ENCODE measurements around the gene SP6. TPM values are rescaled to one million over a fixed set of nuclear protein-coding genes. Genes with fewer than 3 reads are reported as not detected.

The SP6 gene
- total RNA-seq, 1 experiment from 2014 or later, result not detected

GRCh38 chr17:47806026-47806912, 44.7 kb downstream of the SP6 start:
- Histone ChIP-seq H3K36me3 (ENCODE audit: insufficient read depth, low read length) (no peaks in the 10 kb centered on the region), H3K9ac (ENCODE audit: low read length) (no peak overlapping the region), H3K4me1 (ENCODE audit: low read length) (peaks cover 11% of the 10 kb centered on the region), H3K4me3 (ENCODE audit: low read length) (no peak overlapping the region), H2AFZ (ENCODE audit: low read length) (no peak overlapping the region), H3K27ac (ENCODE audit: low read length) (no peak overlapping the region), H4K20me1 (ENCODE audit: insufficient read depth, low read depth, low read length) (no peaks in the 10 kb centered on the region; the same call in 1 of the 2 replicates), H3K9me2 (replicated peaks; ENCODE audit: insufficient read depth, low read length) (no peaks in the 10 kb centered on the region), H3K27me3 (ENCODE audit: low read length) (no peaks in the 10 kb centered on the region), H3K79me2 (ENCODE audit: low read length) (no peaks in the 10 kb centered on the region), H3K9me3 (ENCODE audit: low read length) (no peaks in the 10 kb centered on the region), H3K4me2 (ENCODE audit: low read depth, low read length, poor library complexity, severe bottlenecking) (no peak overlapping the region)
- no peak for DNase-seq

GRCh38 chr17:47804461-47804860, 46.5 kb downstream of the SP6 start:
- H3K9me3 ChIP-seq (ENCODE audit: low read length), result no peaks in the 10 kb centered on the region
- no peaks in the 10 kb centered on the region for H3K9me2 ChIP-seq (replicated peaks; ENCODE audit: insufficient read depth, low read length)
- H3K36me3 ChIP-seq (ENCODE audit: insufficient read depth, low read length), result no peaks in the 10 kb centered on the region
- no peaks in the 10 kb centered on the region for H3K27me3 ChIP-seq (ENCODE audit: low read length)
- H3K4me1 ChIP-seq (ENCODE audit: low read length), result peaks cover 25% of the 10 kb centered on the region
- no peak for DNase-seq
- H3K4me3 ChIP-seq (ENCODE audit: low read length), result no peak overlapping the region
- H3K4me2 ChIP-seq (ENCODE audit: low read depth, low read length, poor library complexity, severe bottlenecking), result no peak overlapping the region
- no peak overlapping the region for H3K27ac ChIP-seq (ENCODE audit: low read length)
- H4K20me1 ChIP-seq (ENCODE audit: insufficient read depth, low read depth, low read length), result no peaks in the 10 kb centered on the region; the same call in 1 of the 2 replicates
- no peaks in the 10 kb centered on the region for H3K79me2 ChIP-seq (ENCODE audit: low read length)
- H2AFZ ChIP-seq (ENCODE audit: low read length), result no peak overlapping the region
- no peak overlapping the region for H3K9ac ChIP-seq (ENCODE audit: low read length)

- no peak for DNase-seq
- Histone ChIP-seq H3K27ac (ENCODE audit: low read length) (no peak overlapping the region), H3K9me3 (ENCODE audit: low read length) (no peaks in the 10 kb centered on the region), H3K9ac (ENCODE audit: low read length) (no peak overlapping the region), H3K4me3 (ENCODE audit: low read length) (no peak overlapping the region), H3K36me3 (ENCODE audit: insufficient read depth, low read length) (no peaks in the 10 kb centered on the region), H3K4me1 (ENCODE audit: low read length) (peaks cover 25% of the 10 kb centered on the region), H3K4me2 (ENCODE audit: low read depth, low read length, poor library complexity, severe bottlenecking) (no peak overlapping the region), H3K9me2 (replicated peaks; ENCODE audit: insufficient read depth, low read length) (no peaks in the 10 kb centered on the region), H2AFZ (ENCODE audit: low read length) (no peak overlapping the region), H3K27me3 (ENCODE audit: low read length) (no peaks in the 10 kb centered on the region), H4K20me1 (ENCODE audit: insufficient read depth, low read depth, low read length) (no peaks in the 10 kb centered on the region; the same call in 1 of the 2 replicates), H3K79me2 (ENCODE audit: low read length) (no peaks in the 10 kb centered on the region)
These were observed 47.2 kb downstream of the SP6 start for GRCh38 chr17:47803751-47804150.

- no peaks in the 10 kb centered on the region for H3K9me2 ChIP-seq (replicated peaks; ENCODE audit: insufficient read depth, low read length)
These were observed 47.8 kb downstream of the SP6 start for GRCh38 chr17:47803201-47803600.

GRCh38 chr17:47802341-47803022, 48.5 kb downstream of the SP6 start:
- Histone ChIP-seq H3K4me1 (ENCODE audit: low read length) (peaks cover 25% of the 10 kb centered on the region), H3K27ac (ENCODE audit: low read length) (no peak overlapping the region), H3K4me2 (ENCODE audit: low read depth, low read length, poor library complexity, severe bottlenecking) (no peak overlapping the region), H3K36me3 (ENCODE audit: insufficient read depth, low read length) (no peaks in the 10 kb centered on the region), H3K27me3 (ENCODE audit: low read length) (no peaks in the 10 kb centered on the region), H3K4me3 (ENCODE audit: low read length) (no peak overlapping the region), H3K9ac (ENCODE audit: low read length) (no peak overlapping the region), H3K79me2 (ENCODE audit: low read length) (no peaks in the 10 kb centered on the region), H3K9me3 (ENCODE audit: low read length) (no peaks in the 10 kb centered on the region), H2AFZ (ENCODE audit: low read length) (no peak overlapping the region), H3K9me2 (replicated peaks; ENCODE audit: insufficient read depth, low read length) (no peaks in the 10 kb centered on the region), H4K20me1 (ENCODE audit: insufficient read depth, low read depth, low read length) (no peaks in the 10 kb centered on the region; the same call in 1 of the 2 replicates)
- DNase-seq, result peak; percentile 88

More at GRCh38 chr17:47803201-47803600, 47.8 kb downstream of the SP6 start:
- H3K4me2 ChIP-seq (ENCODE audit: low read depth, low read length, poor library complexity, severe bottlenecking), result no peak overlapping the region
- no peak overlapping the region for H2AFZ ChIP-seq (ENCODE audit: low read length)
- H3K9me3 ChIP-seq (ENCODE audit: low read length), result no peaks in the 10 kb centered on the region
- no peak overlapping the region for H3K27ac ChIP-seq (ENCODE audit: low read length)
- H3K27me3 ChIP-seq (ENCODE audit: low read length), result no peaks in the 10 kb centered on the region
- no peaks in the 10 kb centered on the region for H3K79me2 ChIP-seq (ENCODE audit: low read length)
- no peak for DNase-seq
- peaks cover 25% of the 10 kb centered on the region for H3K4me1 ChIP-seq (ENCODE audit: low read length)
- H4K20me1 ChIP-seq (ENCODE audit: insufficient read depth, low read depth, low read length), result no peaks in the 10 kb centered on the region; the same call in 1 of the 2 replicates
- H3K36me3 ChIP-seq (ENCODE audit: insufficient read depth, low read length), result no peaks in the 10 kb centered on the region
- no peak overlapping the region for H3K9ac ChIP-seq (ENCODE audit: low read length)
- no peak overlapping the region for H3K4me3 ChIP-seq (ENCODE audit: low read length)

GRCh38 chr17:47801906-47802305, 49.1 kb downstream of the SP6 start:
- H3K27me3 ChIP-seq (ENCODE audit: low read length), result no peaks in the 10 kb centered on the region
- no peak overlapping the region for H3K4me3 ChIP-seq (ENCODE audit: low read length)
- no peaks in the 10 kb centered on the region for H3K9me2 ChIP-seq (replicated peaks; ENCODE audit: insufficient read depth, low read length)
- H3K36me3 ChIP-seq (ENCODE audit: insufficient read depth, low read length), result no peaks in the 10 kb centered on the region
- H4K20me1 ChIP-seq (ENCODE audit: insufficient read depth, low read depth, low read length), result no peaks in the 10 kb centered on the region; the same call in 1 of the 2 replicates
- no peaks in the 10 kb centered on the region for H3K79me2 ChIP-seq (ENCODE audit: low read length)
- H3K4me1 ChIP-seq (ENCODE audit: low read length), result peaks cover 25% of the 10 kb centered on the region
- H3K27ac ChIP-seq (ENCODE audit: low read length), result no peak overlapping the region
- no peak overlapping the region for H3K9ac ChIP-seq (ENCODE audit: low read length)
- DNase-seq, result no peak
- no peak overlapping the region for H2AFZ ChIP-seq (ENCODE audit: low read length)
- no peak overlapping the region for H3K4me2 ChIP-seq (ENCODE audit: low read depth, low read length, poor library complexity, severe bottlenecking)
- H3K9me3 ChIP-seq (ENCODE audit: low read length), result no peaks in the 10 kb centered on the region

GRCh38 chr17:47801176-47801765, 49.7 kb downstream of the SP6 start:
- no peaks in the 10 kb centered on the region for H3K9me2 ChIP-seq (replicated peaks; ENCODE audit: insufficient read depth, low read length)

GRCh38 chr17:47800686-47801085, 50.3 kb downstream of the SP6 start:
- H3K4me3 ChIP-seq (ENCODE audit: low read length), result no peak overlapping the region
- H3K4me2 ChIP-seq (ENCODE audit: low read depth, low read length, poor library complexity, severe bottlenecking), result peak overlapping the region; percentile 18

More at GRCh38 chr17:47801176-47801765, 49.7 kb downstream of the SP6 start:
- H3K4me1 ChIP-seq (ENCODE audit: low read length), result peaks cover 25% of the 10 kb centered on the region
- no peaks in the 10 kb centered on the region for H3K27me3 ChIP-seq (ENCODE audit: low read length)
- H3K4me2 ChIP-seq (ENCODE audit: low read depth, low read length, poor library complexity, severe bottlenecking), result peak overlapping the region; percentile 18
- no peaks in the 10 kb centered on the region for H3K9me3 ChIP-seq (ENCODE audit: low read length)
- H4K20me1 ChIP-seq (ENCODE audit: insufficient read depth, low read depth, low read length), result no peaks in the 10 kb centered on the region; the same call in 1 of the 2 replicates
- H3K4me3 ChIP-seq (ENCODE audit: low read length), result no peak overlapping the region
- no peak overlapping the region for H3K27ac ChIP-seq (ENCODE audit: low read length)
- H3K36me3 ChIP-seq (ENCODE audit: insufficient read depth, low read length), result no peaks in the 10 kb centered on the region
- no peak overlapping the region for H3K9ac ChIP-seq (ENCODE audit: low read length)
- peak; percentile 61 for DNase-seq
- H2AFZ ChIP-seq (ENCODE audit: low read length), result no peak overlapping the region
- no peaks in the 10 kb centered on the region for H3K79me2 ChIP-seq (ENCODE audit: low read length)

More at GRCh38 chr17:47800686-47801085, 50.3 kb downstream of the SP6 start:
- DNase-seq, result no peak
- H3K9me2 ChIP-seq (replicated peaks; ENCODE audit: insufficient read depth, low read length), result no peaks in the 10 kb centered on the region
- H3K4me1 ChIP-seq (ENCODE audit: low read length), result peaks cover 25% of the 10 kb centered on the region
- no peak overlapping the region for H3K9ac ChIP-seq (ENCODE audit: low read length)
- no peak overlapping the region for H2AFZ ChIP-seq (ENCODE audit: low read length)
- no peaks in the 10 kb centered on the region for H3K9me3 ChIP-seq (ENCODE audit: low read length)
- H3K27me3 ChIP-seq (ENCODE audit: low read length), result no peaks in the 10 kb centered on the region
- H3K27ac ChIP-seq (ENCODE audit: low read length), result no peak overlapping the region
- H3K79me2 ChIP-seq (ENCODE audit: low read length), result no peaks in the 10 kb centered on the region
- no peaks in the 10 kb centered on the region; the same call in 1 of the 2 replicates for H4K20me1 ChIP-seq (ENCODE audit: insufficient read depth, low read depth, low read length)
- H3K36me3 ChIP-seq (ENCODE audit: insufficient read depth, low read length), result no peaks in the 10 kb centered on the region
